ENCODE results near the gene DLG5.

Gene DLG5

GRCh38 chr10:77959887-77960455, 33.4 kb upstream of the DLG5 start:
- Histone ChIP-seq H3K9me3 (ENCODE audit: insufficient read depth, low read length) (no peaks in the 10 kb centered on the region), H3K4me1 (ENCODE audit: low read length) (no peaks in the 10 kb centered on the region), H2AFZ (ENCODE audit: low read depth, low read length) (no peak overlapping the region), H3K9ac (ENCODE audit: low read length) (no peak overlapping the region), H3K4me2 (ENCODE audit: low read length) (no peak overlapping the region), H3K79me2 (ENCODE audit: low read length) (no peaks in the 10 kb centered on the region), H4K20me1 (ENCODE audit: insufficient read depth, low read length) (no peaks in the 10 kb centered on the region), H3K27ac (ENCODE audit: low read length) (no peak overlapping the region), H3K27me3 (ENCODE audit: low read depth, low read length) (no peaks in the 10 kb centered on the region), H3K4me3 (ENCODE audit: low read length) (no peak overlapping the region), H3K36me3 (replicated peaks; ENCODE audit: low read depth, low read length) (no peaks in the 10 kb centered on the region)
- TF ChIP-seq CTCF (IDR thresholded peaks at IDR 0.05; ENCODE audit: low read depth, low read length) (no peak), EZH2phosphoT487 (IDR thresholded peaks at IDR 0.05; ENCODE audit: low read depth) (no peak)

- H2AFZ ChIP-seq (ENCODE audit: low read depth, low read length): no peak overlapping the region
These were observed 32.8 kb upstream of the DLG5 start for GRCh38 chr10:77959384-77959783.

GRCh38 chr10:77955136-77955535, 28.6 kb upstream of the DLG5 start:
- no peaks in the 10 kb centered on the region for H3K9me3 ChIP-seq (ENCODE audit: insufficient read depth, low read length)
- no peaks in the 10 kb centered on the region for H3K27me3 ChIP-seq (ENCODE audit: low read depth, low read length)
- H4K20me1 ChIP-seq (ENCODE audit: insufficient read depth, low read length): no peaks in the 10 kb centered on the region
- no peaks in the 10 kb centered on the region for H3K4me1 ChIP-seq (ENCODE audit: low read length)
- H3K36me3 ChIP-seq (replicated peaks; ENCODE audit: low read depth, low read length): no peaks in the 10 kb centered on the region
- no peak overlapping the region for H3K4me2 ChIP-seq (ENCODE audit: low read length)
- no peak overlapping the region for H2AFZ ChIP-seq (ENCODE audit: low read depth, low read length)
- no peak for TF ChIP-seq EZH2phosphoT487 (IDR thresholded peaks at IDR 0.05; ENCODE audit: low read depth)
- no peak for TF ChIP-seq CTCF (IDR thresholded peaks at IDR 0.05; ENCODE audit: low read depth, low read length)
- H3K4me3 ChIP-seq (ENCODE audit: low read length): no peak overlapping the region
- H3K27ac ChIP-seq (ENCODE audit: low read length): no peak overlapping the region
- H3K9ac ChIP-seq (ENCODE audit: low read length): no peak overlapping the region
- no peaks in the 10 kb centered on the region for H3K79me2 ChIP-seq (ENCODE audit: low read length)

More at GRCh38 chr10:77959384-77959783, 32.8 kb upstream of the DLG5 start:
- Histone ChIP-seq H3K27me3 (ENCODE audit: low read depth, low read length) (no peaks in the 10 kb centered on the region), H4K20me1 (ENCODE audit: insufficient read depth, low read length) (no peaks in the 10 kb centered on the region), H3K9ac (ENCODE audit: low read length) (no peak overlapping the region), H3K4me1 (ENCODE audit: low read length) (no peaks in the 10 kb centered on the region), H3K4me2 (ENCODE audit: low read length) (no peak overlapping the region), H3K36me3 (replicated peaks; ENCODE audit: low read depth, low read length) (no peaks in the 10 kb centered on the region), H3K27ac (ENCODE audit: low read length) (no peak overlapping the region), H3K4me3 (ENCODE audit: low read length) (no peak overlapping the region), H3K9me3 (ENCODE audit: insufficient read depth, low read length) (no peaks in the 10 kb centered on the region), H3K79me2 (ENCODE audit: low read length) (no peaks in the 10 kb centered on the region)
- TF ChIP-seq EZH2phosphoT487 (IDR thresholded peaks at IDR 0.05; ENCODE audit: low read depth) (no peak), CTCF (IDR thresholded peaks at IDR 0.05; ENCODE audit: low read depth, low read length) (no peak)

- H2AFZ ChIP-seq (ENCODE audit: low read depth, low read length): no peak overlapping the region
- no peak overlapping the region for H3K9ac ChIP-seq (ENCODE audit: low read length)
- H3K27me3 ChIP-seq (ENCODE audit: low read depth, low read length): no peaks in the 10 kb centered on the region
- H4K20me1 ChIP-seq (ENCODE audit: insufficient read depth, low read length): no peaks in the 10 kb centered on the region
- no peak overlapping the region for H3K4me2 ChIP-seq (ENCODE audit: low read length)
- H3K36me3 ChIP-seq (replicated peaks; ENCODE audit: low read depth, low read length): no peaks in the 10 kb centered on the region
- H3K4me3 ChIP-seq (ENCODE audit: low read length): no peak overlapping the region
- H3K27ac ChIP-seq (ENCODE audit: low read length): no peak overlapping the region
- no peaks in the 10 kb centered on the region for H3K4me1 ChIP-seq (ENCODE audit: low read length)
- TF ChIP-seq EZH2phosphoT487 (IDR thresholded peaks at IDR 0.05; ENCODE audit: low read depth) (no peak), CTCF (IDR thresholded peaks at IDR 0.05; ENCODE audit: low read depth, low read length) (no peak)
- H3K9me3 ChIP-seq (ENCODE audit: insufficient read depth, low read length): no peaks in the 10 kb centered on the region
- no peaks in the 10 kb centered on the region for H3K79me2 ChIP-seq (ENCODE audit: low read length)
These were observed 22.6 kb upstream of the DLG5 start for GRCh38 chr10:77949167-77949566.

Data from OCI-LY3 (cell line).